ENCODE measurements around the gene GNGT2.
"Not testable (repeated sequence)": the region's sequence is repeated elsewhere in the genome, so short reads cannot be mapped to it uniquely, and the experiment has no call there.

Gene GNGT2

DNA sequence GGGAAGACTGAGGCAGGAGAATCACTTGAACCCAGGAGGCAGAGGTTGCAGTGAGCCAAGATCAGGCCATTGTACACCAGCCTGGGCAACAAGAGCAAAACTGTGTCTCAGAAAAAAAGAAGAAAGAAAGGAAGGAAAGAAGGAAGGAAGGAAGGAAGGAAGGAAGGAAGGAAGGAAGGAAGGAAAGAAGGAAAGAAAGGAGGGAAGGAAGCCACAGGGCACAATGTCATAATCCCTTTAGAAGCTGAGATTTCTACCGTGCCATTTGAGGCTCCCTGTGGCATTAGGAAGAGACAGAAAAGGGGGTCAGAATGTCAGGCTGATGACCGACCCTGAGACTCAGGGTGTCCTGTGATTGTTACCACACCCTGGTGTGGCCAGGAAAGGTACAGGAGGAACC is 6.6 kb downstream of the GNGT2 start:
- DNase-seq, result no peak

DNA sequence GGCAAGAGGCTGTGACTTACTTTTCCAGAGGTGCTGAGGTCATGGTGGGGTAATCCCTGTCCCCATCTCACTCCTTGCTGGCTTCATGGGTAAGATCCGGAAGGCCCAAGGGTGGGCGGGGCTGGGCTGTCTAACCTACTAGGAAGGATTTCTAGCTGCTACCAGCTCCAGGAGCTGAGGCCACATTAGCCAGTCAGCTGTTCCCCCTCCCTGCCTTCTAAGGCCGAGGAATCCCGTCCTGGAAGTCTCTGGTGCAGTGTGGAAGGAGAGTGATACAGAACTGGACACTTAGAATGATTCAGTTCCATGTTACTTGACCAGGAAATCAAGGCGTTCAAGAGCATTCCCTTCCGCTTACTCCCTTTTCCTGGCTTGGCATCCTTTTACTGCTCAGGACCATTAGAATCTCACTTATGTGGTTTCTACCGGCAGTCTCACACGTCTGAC is 8.9 kb downstream of the GNGT2 start:
- DNase-seq, result no peak

GRCh38 chr17:49200423-49201083 is 9.8 kb downstream of the GNGT2 start:
- DNase-seq, result no peak

- DNase-seq, result no peak
These were observed 12.2 kb downstream of the GNGT2 start for GRCh38 chr17:49198211-49198610.

DNA sequence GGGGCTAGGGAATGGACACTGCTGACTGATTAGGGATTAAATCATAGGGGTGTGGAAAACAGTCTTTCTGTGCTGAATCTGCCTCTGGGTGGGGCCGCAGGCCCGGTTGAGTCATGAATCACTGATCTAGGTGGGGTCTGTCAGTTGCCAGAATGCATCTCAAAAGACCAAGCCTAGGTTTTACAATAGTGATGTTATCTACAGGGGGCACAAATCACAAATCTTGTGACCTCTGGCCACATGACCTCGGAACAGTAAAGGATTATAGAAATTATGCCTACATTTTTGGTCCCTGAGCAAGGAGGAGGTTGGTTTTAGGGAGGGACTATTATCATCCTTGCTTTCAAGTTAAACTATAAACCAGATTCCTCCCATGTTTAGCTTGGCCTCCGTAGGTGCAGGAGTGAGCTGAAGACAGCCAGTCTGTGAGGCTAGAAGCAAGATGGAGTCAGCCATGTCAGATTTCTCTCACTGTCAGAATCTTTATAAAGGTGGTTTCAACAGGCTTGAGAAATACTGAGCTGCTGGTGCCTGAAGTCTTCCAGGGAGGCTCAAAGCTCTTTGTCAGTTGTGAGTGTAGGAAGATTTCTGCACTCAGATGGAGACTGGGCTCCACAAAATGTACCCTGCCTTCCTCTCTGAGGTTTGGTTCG is 12.9 kb downstream of the GNGT2 start:
- DNase-seq, result no peak

DNA sequence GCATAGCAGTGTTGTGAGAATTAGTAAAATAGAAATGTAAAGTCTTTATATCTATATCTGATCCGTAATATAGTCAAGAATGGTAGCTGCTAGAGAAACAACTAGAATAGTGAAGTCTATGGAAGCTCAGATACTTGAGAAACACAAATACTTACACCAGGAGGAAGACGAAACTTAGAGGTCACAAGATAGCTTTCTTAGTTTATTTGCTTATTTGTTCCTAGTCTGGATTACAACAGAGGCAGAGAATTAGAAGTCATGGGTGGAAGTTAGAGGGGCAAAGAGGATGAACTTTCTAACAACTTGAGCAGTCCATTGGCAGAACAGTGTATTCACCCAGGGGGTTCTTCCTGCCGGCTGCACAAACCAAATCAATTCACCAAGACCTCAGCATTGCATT is 13.9 kb downstream of the GNGT2 start:
- no peak for DNase-seq

- no peak for DNase-seq
These were observed 14.6 kb downstream of the GNGT2 start for GRCh38 chr17:49195751-49196150.

DNA sequence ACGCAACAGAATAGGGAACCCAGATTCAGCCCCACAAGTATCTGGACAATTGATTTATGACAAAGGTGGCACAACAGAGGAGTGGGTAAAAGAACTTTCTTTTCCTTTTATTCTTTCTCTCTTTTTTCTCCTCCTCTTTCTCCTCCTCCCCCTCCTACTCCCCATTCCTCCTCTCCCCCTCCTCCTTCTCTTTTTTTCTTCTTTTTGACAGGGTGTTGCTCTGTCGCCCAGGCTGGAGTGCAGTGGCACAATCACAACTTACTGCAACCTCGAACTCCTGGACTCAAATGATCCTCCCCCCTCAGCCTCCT is 16.1 kb downstream of the GNGT2 start:
- no peak for DNase-seq

- peak; percentile 72 for DNase-seq
These were observed 16.7 kb downstream of the GNGT2 start for GRCh38 chr17:49193513-49194296.

GRCh38 chr17:49191917-49192741 is 18.2 kb downstream of the GNGT2 start:
- peak; percentile 99 for DNase-seq

GRCh38 chr17:49191409-49191916 is 18.9 kb downstream of the GNGT2 start:
- DNase-seq, result no peak

DNA sequence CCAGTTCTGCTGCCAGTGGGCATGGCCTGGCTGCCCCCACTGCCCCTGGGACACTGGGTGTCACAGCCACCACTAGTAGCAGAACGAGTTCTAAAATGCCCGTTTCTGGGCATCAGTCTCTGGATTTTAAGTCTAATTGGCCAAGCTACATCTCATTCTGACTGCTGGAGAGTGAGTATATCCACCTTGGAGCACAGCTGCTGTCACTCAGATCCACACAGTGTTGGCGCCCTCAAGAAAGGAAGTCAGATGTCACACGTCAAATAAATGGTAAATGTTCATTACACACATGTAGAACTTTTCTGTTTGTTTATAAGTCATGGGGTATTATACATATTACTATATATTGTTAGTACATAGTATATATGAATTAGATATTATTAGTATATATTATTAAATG is 19.4 kb downstream of the GNGT2 start:
- DNase-seq, result no peak

DNA sequence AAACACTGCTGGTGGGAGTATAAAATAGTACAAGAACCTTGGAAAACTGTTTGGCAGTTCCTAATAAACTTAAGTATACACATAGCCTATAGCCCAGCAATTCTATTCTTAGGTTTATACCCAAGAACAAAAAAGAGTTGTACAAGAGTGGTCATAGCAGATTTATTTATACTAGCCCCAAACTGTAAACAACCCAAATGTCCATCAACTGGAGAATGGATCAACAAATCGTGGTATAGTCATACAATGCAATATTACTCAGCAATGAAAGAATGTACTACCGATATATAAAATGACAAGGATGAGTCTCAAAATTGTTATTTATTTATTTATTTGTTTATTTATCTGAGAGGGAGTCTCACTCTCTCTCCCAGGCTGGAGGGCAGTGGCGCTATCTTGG is 23.1 kb downstream of the GNGT2 start:
- no peak for DNase-seq

DNA sequence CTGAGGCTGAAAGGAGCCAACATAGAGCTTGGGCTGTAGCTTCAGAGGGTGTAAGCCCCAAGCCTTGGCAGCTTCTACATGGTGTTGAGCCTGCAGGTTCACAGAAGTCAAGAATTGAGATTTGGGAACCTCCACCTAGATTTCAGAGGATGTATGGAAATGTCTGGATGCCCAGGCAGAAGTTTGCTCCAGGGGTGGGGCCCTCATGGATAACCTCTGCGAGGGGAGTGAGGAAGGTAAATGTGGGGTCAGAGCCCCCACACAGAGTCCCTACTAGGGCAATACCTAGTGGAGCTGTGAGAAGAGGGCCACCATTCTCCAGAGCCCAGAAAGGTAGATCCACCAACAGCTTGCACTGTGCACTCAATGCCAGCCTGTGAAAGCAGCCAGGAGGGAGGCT is 25.0 kb downstream of the GNGT2 start:
- DNase-seq, result not testable (repeated sequence)

DNA sequence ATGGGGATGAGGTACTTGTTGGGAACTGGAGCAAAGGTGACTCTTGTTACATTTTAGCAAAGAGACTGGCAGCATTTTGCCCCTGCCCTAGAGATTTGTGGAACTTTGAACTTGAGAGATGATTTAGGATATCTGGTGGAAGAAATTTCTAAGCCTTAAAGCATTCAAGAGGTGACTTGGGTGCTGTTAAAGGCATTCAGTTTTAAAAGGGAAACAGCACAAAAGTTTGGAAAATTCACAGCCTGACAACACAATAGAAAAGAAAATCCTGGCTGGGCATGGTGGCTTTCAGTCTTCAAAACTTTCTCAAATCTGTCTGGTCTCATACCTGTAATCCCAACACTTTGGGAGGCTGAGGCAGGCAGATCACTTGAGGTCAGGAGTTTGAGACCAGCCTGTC is 25.9 kb downstream of the GNGT2 start:
- not testable (repeated sequence) for DNase-seq

- no peak for DNase-seq
These were observed 26.6 kb downstream of the GNGT2 start for GRCh38 chr17:49183801-49184200.

DNA sequence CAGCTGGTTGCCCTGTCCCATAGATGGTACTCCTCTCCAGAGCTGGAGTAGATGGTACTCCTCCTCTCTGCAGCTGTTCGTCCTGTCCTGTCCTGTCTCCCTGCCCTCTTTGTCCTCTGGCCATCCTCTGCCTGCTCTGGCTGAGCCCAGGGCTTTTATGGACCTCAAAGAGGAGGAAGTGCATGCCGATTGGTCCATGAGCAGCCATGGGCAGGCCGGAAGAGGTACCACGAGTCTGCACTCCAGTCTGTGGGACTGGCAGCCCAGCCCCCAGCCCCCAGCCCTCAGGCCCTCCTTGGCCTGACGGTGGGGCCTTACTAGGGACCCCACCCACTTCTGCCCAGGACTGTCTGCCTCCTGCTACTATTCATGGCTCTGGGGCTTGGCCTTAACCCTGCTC is 27.0 kb downstream of the GNGT2 start:
- no peak for DNase-seq

GRCh38 chr17:49180998-49181635 is 29.3 kb downstream of the GNGT2 start:
- DNase-seq, result no peak

- DNase-seq, result peak; percentile 60
These were observed 30.1 kb downstream of the GNGT2 start for GRCh38 chr17:49180303-49180702.

- not testable (repeated sequence) for DNase-seq
These were observed 34.4 kb downstream of the GNGT2 start for GRCh38 chr17:49175978-49176377.

- DNase-seq, result not testable (repeated sequence)
These were observed 39.7 kb downstream of the GNGT2 start for GRCh38 chr17:49170711-49171110.

DNA sequence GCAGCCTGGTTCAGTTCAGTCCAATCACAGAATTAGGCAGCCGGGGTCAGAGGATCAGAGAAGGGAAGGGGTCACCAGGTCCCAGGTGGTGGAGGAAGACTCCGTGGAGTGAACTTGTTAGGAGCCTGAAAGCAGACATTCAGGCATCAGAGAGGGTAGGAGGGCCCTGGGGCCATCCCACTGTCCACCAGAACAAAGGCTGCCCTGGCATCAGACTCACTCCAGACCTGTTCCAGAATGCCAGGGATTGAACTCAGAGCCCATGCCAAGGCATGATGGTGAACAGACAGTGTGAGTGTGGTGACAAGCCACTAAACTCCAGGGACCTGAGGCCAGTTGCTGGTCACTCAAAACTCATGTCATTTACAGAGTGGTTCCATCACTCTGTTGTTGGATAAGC is 40.2 kb downstream of the GNGT2 start:
- DNase-seq, result no peak

GRCh38 chr17:49168706-49169105 is 41.7 kb downstream of the GNGT2 start:
- DNase-seq, result no peak

All from retina (tissue), 1 donor.